GM18858 (cell line): ENCODE measurements around the gene CCNQ.

ENCODE experiments used
- ATAC-seq: cut with Tn5 transposase; IDR thresholded peaks from one replicate; pipeline ENCODE4 v1.9.1; 2021; ENCODE audit not compliant: unreplicated experiment

The CCNQ gene

DNA sequence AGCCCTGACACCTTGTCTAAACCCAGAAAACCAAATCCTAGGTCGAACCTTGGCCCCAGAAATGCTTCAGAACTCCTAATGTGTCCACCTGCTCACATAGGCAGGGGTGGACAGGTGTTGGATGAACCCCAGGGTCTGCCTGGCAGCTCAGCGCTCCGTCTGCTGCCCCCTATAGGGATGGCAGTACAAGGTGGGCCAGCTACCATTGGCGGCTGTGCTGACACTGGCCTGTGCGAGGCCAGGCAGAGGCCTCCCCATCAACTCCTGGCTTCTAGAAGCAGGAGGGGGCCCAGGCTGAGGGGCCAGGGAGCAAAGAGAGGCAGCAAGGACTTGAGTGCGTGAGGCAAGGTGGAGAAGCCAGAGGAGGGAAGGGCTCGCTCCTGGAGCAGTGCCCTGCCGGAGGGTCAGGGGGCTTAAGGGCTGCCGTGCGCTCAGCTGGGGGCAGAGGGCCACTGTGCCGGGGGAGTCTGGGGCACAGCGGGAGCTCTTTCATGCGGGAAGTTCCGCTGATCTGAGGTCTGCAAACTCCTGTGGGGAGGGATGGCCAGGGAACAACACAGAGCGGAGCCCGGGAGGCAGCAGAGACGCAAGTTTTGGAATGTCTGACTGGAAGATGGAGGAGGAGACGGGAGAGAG is 20.6 kb downstream of the CCNQ start:
- no peak for ATAC-seq

GRCh38 chrX:153576961-153577360 is 22.0 kb downstream of the CCNQ start:
- no peak for ATAC-seq

GRCh38 chrX:153576239-153576870 is 22.6 kb downstream of the CCNQ start:
- ATAC-seq: no peak

DNA sequence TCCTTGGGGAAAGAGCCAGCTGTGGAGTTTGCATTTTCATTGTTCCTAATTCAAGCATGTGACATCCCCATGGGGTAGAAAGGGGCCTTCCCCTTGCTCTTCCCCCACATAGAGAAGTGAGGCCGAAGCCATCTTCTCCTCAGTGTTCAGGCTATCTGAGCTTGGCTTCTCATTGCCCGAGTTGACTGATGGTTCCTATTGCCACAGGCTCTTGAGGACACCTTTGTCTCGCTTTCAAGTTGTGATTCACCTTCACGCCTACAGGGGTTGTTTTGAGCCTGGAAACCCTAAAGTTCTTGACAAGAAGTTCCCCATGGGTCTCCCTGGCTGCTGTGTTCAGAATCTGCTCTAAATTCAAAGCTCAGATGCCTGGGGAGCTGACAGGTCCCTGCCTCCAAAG is 25.0 kb downstream of the CCNQ start:
- ATAC-seq: no peak

DNA sequence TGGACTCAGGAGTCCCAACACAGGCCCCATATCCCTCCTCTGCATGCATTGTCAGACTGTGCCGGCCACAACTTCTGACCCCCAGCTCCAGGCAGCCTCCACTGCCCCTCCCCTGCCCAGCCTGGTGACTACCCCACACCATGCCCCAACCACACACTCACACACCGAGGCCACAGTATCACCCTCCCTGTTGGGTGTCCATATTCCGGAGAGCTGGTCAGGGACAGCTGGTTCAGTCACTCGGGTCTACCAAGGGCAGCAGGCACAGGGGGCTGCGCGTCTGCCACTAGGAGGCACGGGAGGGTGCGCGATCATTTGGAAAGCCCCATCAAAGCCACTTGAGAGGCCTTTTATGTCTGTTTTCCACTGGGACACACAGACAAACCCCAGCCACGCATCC is 26.3 kb downstream of the CCNQ start:
- no peak for ATAC-seq

DNA sequence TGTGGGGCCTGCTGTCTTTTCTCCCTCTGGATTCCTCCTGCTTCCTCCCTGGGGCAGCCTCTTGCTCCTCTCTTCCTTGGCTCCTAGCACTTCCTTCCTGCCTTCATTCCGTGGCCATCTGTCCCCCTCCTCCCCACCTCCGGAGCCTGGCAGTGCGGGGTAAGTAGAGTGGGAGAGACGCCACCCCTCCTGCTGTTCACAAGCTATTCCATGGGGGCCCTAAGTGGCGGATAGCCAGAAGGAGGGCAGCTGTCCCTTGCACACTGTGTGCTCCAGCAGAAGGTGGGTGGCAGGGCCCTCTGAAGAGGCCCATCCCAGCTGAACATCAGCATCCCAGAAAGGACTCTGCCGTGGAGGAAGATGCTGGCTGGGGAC is 27.4 kb downstream of the CCNQ start:
- ATAC-seq: no peak

DNA sequence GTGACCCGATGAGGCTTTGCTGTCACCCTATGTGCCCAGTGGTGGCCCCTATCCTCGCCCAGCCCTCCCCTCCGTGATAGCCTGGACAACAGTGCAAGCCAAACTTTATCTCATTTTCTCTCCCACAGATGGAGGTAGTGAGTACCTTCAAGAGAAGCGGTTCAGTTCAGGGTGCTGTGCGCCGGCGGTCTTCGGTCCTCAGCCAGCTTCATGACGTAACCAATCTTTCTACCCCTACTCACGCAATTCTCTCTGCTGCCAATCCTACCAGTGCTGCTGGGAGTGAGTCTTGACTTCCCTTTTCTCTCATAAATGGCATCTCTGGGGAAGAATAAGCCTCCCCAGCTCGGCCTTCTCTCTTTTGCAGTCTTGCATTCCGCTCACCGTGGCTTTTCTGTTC is 29.5 kb downstream of the CCNQ start:
- no peak for ATAC-seq

- ATAC-seq: no peak
These were observed 30.4 kb downstream of the CCNQ start for GRCh38 chrX:153568451-153569011.

DNA sequence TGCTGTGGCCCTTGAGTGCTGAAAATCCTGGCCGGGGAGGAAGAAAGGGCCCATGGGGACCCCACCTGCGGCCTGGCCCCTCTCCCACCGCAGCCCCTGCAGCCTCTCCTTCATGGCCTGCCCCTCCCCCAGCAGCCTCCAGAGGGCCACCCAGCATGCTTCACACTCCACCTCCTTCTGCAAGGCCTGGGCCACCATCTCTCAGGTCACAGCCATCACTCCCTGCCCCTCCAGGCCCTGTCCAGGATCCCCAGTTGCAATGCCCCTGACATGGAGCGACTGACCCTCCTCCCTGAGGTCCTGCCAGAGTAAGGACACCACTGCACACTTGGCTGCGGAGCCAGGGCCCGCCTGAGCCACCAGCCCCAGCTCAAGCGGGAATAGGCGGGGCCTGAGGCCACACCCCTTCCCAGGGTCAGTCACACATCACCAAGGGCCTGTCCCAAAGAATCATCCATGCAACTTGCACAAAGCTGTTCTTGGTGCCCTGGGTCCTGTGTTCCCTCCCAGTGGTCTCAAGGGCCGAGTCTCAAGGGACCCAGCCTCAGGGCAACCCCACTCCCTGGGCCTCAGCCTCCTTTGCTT is 32.9 kb downstream of the CCNQ start:
- no peak for ATAC-seq

GRCh38 chrX:153564047-153564606 is 34.8 kb downstream of the CCNQ start:
- no peak for ATAC-seq

- no peak for ATAC-seq
These were observed 36.4 kb downstream of the CCNQ start for GRCh38 chrX:153562546-153562945.

GRCh38 chrX:153561337-153561736 is 37.6 kb downstream of the CCNQ start:
- no peak for ATAC-seq

DNA sequence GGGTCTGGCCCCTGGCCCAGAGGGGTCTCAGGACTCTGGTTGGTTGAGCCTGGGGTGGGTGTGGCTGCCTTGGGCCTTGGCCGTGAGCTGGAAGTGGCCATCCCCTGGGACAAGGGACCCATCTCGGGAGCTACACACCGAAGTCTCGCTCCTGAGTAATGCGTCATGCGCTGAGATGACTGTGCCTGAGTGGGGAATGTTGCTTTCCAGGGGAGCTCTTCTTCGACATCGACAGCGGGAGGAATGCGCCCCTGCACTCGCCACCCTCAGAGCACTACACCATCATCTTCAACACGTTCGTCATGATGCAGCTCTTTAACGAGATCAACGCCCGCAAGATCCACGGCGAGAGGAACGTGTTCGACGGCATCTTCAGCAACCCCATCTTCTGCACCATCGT is 38.5 kb downstream of the CCNQ start:
- ATAC-seq: no peak

DNA sequence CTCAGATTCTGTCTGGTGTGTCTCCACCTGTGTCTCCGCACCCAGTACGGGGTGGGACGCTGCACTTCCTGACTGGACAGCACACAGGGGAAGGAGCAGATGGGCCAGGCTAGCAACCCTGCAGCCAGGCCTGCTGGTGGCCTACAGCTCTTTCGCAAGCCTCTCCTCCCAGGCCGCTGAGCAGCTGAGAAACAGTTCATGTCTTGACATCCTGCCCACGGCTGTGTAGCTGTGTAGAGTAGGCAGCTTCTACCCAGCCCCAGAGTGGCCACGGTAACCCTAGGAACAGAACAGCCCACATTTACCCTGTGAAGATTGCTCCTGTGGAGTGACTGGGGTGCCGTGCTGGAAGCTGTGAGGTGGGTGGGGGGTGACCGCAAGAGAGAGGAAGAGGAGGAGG is 38.9 kb downstream of the CCNQ start:
- no peak for ATAC-seq

DNA sequence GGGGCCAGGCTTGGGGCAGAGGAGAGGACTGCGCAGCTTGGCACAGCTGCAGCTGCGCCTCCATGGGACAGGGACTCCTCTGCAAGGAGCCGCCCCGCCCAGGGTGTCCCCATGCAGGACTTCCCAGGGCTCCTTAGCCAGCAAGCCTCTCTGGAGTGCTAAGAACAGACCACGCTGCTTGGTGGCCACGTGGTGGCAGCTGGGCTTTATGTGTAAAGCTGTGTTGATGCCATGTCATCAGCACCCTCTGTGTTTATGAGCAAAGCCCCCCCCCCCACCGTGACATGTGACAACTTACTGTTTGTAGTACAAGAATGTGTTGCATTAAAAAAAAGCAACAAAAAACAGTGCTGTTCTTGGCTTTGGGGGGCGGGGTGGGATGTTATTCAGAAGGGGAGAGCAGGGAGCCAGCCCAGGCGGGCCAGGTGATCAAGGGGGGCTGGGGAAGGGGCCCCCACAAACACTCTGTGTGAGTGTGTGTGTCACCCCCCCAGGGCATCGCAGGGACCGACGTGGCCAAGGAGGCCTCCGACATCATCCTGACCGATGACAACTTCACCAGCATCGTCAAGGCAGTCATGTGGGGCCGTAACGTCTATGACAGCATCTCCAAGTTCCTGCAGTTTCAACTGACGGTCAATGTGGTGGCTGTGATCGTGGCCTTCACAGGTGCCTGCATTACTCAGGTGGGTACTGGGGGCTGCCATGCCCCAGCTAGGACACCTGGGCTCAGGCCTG is 41.2 kb downstream of the CCNQ start:
- ATAC-seq: no peak

DNA sequence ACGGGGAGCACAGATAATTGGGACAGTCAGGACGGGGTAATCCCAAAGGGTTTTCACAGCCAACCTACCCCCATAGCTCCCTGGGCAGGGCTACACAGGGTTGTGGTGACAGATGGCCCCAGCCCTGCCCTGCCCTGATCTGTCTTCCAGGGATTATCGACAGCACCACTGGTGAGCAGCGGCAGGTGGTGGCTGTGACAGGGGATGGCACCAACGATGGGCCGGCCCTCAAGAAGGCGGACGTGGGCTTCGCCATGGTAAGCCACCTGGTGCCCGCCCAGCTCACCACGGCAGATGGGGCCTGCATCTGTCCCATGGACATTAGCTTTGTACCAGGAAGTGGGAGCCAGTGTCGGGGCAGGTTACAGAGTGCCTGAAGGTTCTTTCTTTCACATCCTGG is 42.2 kb downstream of the CCNQ start:
- ATAC-seq: no peak

DNA sequence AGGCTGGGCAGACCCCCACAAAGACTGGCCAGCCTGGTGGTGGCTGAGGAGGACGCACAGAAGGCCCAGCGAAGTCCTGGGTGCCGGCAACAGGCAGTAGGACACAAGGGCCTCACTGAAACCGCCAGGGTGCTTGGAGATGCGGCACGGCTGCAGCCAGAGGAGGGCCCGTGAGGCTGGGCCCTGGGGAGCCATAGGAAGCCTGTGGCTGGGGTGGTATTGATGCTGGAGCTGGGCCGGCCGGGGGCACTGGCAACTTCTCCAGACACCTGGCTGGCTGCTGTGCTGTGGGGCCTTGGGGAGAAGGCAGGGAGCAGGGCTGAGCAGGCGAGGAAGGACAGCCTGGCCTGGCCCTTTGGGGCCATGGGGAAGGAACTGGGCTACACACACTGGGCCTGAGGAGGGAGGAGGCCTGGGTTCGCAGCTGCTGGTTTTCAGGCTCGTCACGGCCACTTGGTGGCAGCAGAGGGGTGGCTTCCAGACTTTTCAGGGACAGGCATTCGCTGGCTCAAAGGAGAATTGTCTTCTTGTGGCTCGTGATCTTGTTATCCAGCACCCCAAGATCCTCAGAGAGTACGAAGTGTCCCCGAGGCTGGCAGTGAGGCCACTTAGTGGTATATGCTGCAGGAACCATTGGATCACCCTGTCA is 44.3 kb downstream of the CCNQ start:
- ATAC-seq: no peak

- ATAC-seq: no peak
These were observed 47.8 kb downstream of the CCNQ start for GRCh38 chrX:153551135-153551534.

DNA sequence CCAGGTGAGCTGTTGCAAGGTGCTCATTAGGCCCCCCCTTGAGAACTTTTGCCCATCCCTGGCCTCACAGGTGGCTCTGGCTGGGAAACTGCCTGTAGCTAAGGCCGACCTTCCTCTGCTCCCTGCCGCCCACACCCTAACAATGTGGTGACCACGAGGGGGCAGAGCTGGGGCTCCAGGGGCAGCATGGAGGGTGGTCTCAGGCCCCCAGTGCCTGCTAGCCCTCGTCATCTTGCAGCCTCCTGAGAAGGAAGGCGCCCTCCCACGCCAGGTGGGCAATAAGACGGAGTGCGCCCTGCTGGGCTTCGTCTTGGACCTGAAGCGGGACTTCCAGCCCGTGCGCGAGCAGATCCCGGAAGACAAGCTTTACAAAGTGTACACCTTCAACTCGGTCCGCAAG is 49.1 kb downstream of the CCNQ start:
- ATAC-seq: no peak

GRCh38 chrX:153549231-153549630 is 49.7 kb downstream of the CCNQ start:
- ATAC-seq: no peak

GRCh38 chrX:153547195-153547594 is 51.7 kb downstream of the CCNQ start:
- ATAC-seq: no peak
